Left ventricle myocardium inferior (tissue), 1 donor: ENCODE results near the gene GMPS. TPM values are rescaled to one million over a fixed set of nuclear protein-coding genes. Genes with fewer than 3 reads are reported as not detected.

ENCODE experiments used
- DNase-seq: peaks from one replicate; pipeline ENCODE4 v3.0.0-alpha.2; 2020
- H3K27ac ChIP-seq: fragments of 200-600 bp; replicated peaks from 2 replicates; pipeline ENCODE4 v1.8.0; 2021
- H3K27me3 ChIP-seq: fragments of 200-600 bp; 2 replicates; pipeline ENCODE4 v1.8.0; 2021; ENCODE audit warnings: low read depth
- H3K36me3 ChIP-seq: fragments of 200-600 bp; 2 replicates; pipeline ENCODE4 v1.8.0; 2021
- H3K4me1 ChIP-seq: fragments of 200-600 bp; 2 replicates; pipeline ENCODE4 v1.8.0; 2021
- H3K4me3 ChIP-seq: fragments of 200-600 bp; 2 replicates; pipeline ENCODE4 v1.8.0; 2021; ENCODE audit warnings: mild to moderate bottlenecking, moderate library complexity
- H3K9me3 ChIP-seq: fragments of 200-600 bp; replicated peaks from 2 replicates; pipeline ENCODE4 v1.8.0; 2021
- intact Hi-C: fragments of 100-400 bp; cut with micrococcal nuclease; formaldehyde crosslinking; loops from one replicate; pipeline ENCODE4 v1.11.0; 2022
- total RNA-seq: library from RNA; stranded (reverse); fragmentation: NEBNext Ultra II Directional; extraction: Animal tissue kit (Norgen Biotek cat#: 25700); gene quantifications from one replicate; pipeline ENCODE4 v1.2.1, GENCODE V29; 2021
- TF ChIP-seq, protein P1 (sequence below): fragments of 200-600 bp; IDR thresholded peaks from 2 replicates; pipeline ENCODE4 v1.8.0; 2021; ENCODE audit warnings: antibody characterized with exemption, mild to moderate bottlenecking, borderline replicate concordance
- donor health status: DM: no; HTN: yes; CAD: no; lungs with severe emphysema.

GMPS gene
- total RNA-seq, 1 donor from 2014 or later: 29.4 TPM

DNA sequence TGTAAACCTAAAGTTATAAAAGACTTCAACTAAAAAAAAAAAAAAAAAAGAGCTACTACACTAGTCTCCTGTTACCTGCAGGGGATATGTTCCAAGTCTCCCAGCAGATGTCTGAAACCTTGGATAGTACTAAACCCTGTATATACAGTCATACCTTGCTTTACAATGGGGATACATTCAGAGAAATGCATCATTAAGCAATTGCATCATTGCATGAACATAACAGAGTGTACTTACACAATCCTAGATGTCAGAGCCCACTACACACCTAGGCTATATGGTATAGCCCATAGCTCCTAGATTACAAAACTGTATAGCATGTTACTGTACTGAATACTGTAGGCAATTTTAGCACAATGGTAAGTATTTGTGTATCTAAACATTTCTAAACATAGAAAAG is 119.1 kb downstream of the GMPS start:
- Histone ChIP-seq H3K27me3 (no peaks in the 10 kb centered on the region), H3K27ac (no peak overlapping the region), H3K9me3 (no peaks in the 10 kb centered on the region), H3K4me3 (no peak overlapping the region), H3K36me3 (no peaks in the 10 kb centered on the region), H3K4me1 (no peaks in the 10 kb centered on the region)
- intact Hi-C loops: no loop called here
- TF ChIP-seq, protein P1, sequence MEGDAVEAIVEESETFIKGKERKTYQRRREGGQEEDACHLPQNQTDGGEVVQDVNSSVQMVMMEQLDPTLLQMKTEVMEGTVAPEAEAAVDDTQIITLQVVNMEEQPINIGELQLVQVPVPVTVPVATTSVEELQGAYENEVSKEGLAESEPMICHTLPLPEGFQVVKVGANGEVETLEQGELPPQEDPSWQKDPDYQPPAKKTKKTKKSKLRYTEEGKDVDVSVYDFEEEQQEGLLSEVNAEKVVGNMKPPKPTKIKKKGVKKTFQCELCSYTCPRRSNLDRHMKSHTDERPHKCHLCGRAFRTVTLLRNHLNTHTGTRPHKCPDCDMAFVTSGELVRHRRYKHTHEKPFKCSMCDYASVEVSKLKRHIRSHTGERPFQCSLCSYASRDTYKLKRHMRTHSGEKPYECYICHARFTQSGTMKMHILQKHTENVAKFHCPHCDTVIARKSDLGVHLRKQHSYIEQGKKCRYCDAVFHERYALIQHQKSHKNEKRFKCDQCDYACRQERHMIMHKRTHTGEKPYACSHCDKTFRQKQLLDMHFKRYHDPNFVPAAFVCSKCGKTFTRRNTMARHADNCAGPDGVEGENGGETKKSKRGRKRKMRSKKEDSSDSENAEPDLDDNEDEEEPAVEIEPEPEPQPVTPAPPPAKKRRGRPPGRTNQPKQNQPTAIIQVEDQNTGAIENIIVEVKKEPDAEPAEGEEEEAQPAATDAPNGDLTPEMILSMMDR: no peak
- no peak for DNase-seq

DNA sequence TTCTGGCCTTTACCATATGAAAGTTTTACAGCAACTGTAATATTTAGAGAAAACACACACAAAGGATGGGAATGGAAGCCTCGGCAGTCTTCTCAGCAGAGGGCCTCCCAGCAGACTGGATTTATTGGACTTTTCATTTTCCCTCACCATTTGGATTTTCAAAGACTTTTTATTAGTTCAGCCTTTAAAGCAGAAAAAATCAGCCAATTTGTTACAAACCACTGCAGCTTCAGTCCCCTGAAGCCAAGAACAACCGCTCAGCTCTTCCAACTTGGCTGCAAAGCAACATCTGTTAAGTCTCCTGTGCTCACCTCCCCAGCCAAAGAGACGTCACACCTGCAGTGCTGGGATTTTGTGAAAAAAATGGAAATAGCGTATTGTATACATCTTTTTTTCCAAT is 120.8 kb downstream of the GMPS start:
- TF ChIP-seq, protein P1: no peak
- no peak for DNase-seq
- H3K9me3 ChIP-seq: no peaks in the 10 kb centered on the region
- H3K27ac ChIP-seq: no peak overlapping the region
- no peaks in the 10 kb centered on the region for H3K36me3 ChIP-seq
- intact Hi-C loops: no loop called here
- no peak overlapping the region for H3K4me3 ChIP-seq
- no peaks in the 10 kb centered on the region for H3K4me1 ChIP-seq
- no peaks in the 10 kb centered on the region for H3K27me3 ChIP-seq

DNA sequence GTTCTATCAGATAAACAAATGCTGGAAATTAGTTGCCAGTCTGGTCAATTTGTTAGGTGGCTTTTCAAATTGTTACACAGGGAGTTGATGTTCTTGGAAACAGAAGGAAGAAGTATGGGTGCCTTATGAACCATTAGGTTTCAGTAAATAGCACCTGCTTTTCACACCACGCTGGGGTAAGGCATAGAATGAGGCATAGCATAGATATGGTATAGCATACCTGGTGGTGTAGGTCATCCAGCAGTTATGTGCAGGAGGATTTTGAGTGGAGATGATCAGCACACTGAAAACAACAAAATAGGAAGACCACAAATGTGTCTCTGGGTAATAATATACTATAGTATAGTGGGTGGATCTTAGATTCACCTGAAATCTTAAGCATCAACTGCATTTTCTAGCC is 121.4 kb downstream of the GMPS start:
- no peak overlapping the region for H3K27ac ChIP-seq
- intact Hi-C loops: no loop called here
- H3K4me3 ChIP-seq: no peak overlapping the region
- no peaks in the 10 kb centered on the region for H3K9me3 ChIP-seq
- H3K27me3 ChIP-seq: no peaks in the 10 kb centered on the region
- DNase-seq: no peak
- no peaks in the 10 kb centered on the region for H3K36me3 ChIP-seq
- TF ChIP-seq, protein P1: no peak
- no peaks in the 10 kb centered on the region for H3K4me1 ChIP-seq

Other genes with a start within 250 kb of the GMPS start
- gene PLCH1, start 125.6 kb upstream of the GMPS start, total RNA-seq: 0.85 TPM
- 6.6 TPM for gene C3orf33, start 64.4 kb upstream of the GMPS start, total RNA-seq
- gene SLC33A1, start 16.2 kb upstream of the GMPS start, total RNA-seq: 22.4 TPM
- gene KCNAB1, start 249.9 kb downstream of the GMPS start, total RNA-seq: 2.4 TPM